DMS53 treated with DMSO at 0.1 percent for 48 hours (cell line): ENCODE measurements around the gene RGS6.

Experiments
- DNase-seq: peaks from one replicate; lab custom pipeline; 2025; ENCODE audit not compliant: unreplicated experiment; lab: John Stamatoyannopoulos, UW

The RGS6 gene

GRCh38 chr14:72154645-72155378 is 222.6 kb downstream of the RGS6 start:
- no peak for DNase-seq

DNA sequence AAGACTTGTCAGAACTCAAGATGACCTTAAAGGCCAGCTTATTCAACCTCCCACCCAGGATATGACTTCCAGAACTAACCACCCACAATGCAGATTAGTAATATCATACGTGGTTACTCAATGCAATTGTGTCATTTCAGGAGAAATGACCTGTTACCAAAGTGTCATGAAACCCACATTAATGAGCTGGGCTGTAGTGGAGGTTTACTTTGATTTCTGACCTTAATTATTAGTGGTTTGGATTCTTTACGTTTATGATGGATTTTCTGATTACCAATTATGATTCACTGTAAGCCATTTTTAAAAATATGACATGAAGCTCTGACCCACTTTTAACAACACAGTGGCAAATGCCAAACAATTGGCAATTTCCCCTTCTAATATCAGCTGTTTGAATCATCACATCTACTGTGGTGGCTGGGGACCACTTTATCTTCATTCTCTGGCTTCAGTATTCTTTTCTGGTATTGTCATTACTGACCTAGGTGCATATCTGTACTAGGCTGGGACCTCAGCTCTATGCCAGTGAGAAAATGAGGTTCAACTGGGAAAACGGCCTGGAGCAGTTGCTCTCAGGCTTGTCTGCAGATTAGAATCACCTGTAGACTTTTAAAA is 223.3 kb downstream of the RGS6 start:
- no peak for DNase-seq

DNA sequence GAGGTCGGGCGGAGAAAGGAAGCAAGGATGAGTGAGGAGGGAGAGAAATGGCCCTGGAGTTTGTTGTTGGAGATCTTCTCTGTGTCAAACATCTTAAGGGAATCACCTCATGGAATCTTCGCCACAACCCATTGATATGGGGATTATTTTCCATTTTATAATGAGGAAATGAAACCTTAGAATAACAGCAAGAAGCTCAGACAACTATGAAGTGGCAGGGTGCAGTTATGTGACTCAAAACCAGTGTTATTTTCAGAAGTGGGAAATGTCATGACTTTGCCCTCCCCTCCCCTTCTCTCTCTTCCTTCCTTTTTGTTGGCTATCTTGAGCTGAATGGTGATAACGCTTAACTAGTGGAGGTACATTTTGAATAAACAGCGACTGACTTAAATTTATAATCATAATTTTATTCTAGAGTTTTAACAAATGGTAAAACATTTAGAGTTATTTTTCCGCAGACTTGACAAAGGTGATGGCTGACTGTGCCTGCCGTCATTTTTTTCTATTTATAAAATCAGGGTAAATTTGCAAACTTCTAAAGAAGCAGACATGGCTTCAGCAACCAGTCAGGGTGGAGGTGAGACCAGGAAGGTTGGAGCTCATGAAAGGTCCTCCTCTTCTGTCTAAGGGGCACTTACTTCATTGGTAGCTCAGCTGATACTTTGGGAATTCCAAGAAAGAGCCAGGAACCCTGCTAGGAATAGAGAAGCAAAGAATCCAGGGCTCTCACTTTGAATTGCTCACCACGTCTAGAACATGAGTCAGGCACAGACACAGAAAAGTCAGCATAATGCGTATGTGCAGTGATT is 232.4 kb downstream of the RGS6 start:
- no peak for DNase-seq

GRCh38 chr14:72165229-72165698 is 233.0 kb downstream of the RGS6 start:
- no peak for DNase-seq

DNA sequence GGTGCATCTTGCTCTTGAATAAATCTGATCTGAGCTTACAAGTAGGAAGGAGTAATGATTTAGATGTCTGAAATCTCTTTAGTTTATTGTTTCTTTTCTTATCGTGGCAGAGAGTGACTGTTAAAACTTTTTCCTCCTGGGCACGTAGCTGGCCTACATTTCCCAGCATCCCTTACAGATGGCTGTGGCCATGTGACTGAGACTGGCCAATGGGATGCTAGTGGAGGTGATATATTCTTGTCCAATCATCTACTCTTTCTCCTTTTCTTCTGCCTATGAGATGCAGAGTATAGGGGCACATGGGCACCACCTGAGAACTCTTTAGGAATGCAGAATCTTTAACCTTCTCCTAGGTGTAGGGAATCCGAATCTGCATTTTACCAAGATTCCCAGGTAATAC is 237.3 kb downstream of the RGS6 start:
- no peak for DNase-seq

DNA sequence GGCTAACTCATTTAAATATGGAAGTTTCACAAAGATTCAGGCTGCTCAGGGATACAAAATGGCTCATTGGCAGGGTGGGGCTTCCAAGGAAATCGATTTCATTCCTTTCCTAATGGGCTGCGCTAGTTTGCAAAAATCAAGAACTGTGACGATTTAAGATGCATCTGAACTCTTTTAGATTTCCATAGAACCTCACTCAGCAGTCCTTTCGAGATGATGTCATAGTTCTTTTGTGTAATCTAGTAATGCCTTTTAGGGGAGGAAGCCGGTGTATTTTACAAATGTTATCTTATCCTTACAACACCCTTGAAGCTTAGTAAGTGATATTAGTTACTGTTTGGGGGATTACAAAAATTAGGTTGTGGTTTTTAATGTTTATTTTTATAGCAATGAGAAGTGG is 239.8 kb downstream of the RGS6 start:
- DNase-seq: no peak

DNA sequence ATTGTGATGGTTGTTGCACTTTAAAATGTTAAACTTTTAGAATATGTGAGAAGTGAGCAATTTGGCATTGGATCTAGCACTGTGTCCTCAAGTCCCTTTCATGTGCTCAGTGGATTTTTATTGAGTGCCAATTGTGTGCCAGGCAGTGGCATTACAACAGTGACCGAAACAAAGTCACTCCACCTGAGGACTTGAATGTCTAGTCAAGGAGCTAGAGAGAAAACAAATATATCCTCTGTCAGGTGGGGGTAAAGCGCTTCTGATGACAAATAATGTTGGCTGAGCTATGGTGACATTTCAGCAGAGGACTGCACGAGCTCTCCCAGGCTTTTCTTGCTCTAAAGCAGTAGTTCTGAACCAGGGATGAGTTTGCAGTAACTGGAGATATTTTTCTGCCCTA is 240.4 kb downstream of the RGS6 start:
- DNase-seq: no peak

DNA sequence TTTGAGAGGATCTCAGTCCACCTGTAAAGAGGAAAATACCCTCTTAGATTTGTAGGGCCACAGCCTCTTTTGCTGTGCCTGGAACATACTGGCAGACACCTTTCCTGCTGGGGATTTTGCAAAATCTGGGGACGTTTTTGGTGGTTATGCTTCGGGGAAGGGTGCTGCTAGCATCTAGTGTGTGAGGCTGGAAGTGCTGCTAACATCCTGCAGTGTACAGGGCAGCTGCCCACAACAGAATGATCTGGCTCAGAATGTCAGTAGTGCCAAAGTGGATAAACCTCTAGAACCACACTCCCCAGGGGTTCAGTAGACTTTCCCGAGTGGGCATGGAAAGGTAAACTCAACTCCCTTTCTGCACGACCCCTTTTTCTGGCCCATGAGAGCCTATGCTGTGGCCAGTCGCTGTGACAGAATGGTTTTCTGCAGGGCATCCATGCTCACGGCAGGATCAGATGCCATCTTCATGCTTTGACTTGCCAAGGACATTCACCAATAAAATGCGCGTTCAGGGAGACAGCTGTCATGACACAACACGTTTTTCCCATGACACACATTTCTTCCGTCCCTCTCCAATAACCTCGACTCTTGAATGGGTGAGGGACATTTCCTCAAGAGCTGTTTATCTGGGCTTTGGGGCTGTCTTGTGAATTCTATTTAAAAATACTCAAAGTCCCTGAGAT is 240.9 kb downstream of the RGS6 start:
- DNase-seq: no peak

- no peak for DNase-seq
These were observed 245.0 kb downstream of the RGS6 start for GRCh38 chr14:72177251-72177650.

- DNase-seq: no peak
These were observed 246.3 kb downstream of the RGS6 start for GRCh38 chr14:72178517-72178916.

GRCh38 chr14:72182708-72183432 is 250.6 kb downstream of the RGS6 start:
- DNase-seq: no peak

GRCh38 chr14:72183631-72184030 is 251.4 kb downstream of the RGS6 start:
- DNase-seq: no peak

- no peak for DNase-seq
These were observed 254.3 kb downstream of the RGS6 start for GRCh38 chr14:72186523-72186922.

GRCh38 chr14:72196237-72197015 is 264.2 kb downstream of the RGS6 start:
- no peak for DNase-seq

DNA sequence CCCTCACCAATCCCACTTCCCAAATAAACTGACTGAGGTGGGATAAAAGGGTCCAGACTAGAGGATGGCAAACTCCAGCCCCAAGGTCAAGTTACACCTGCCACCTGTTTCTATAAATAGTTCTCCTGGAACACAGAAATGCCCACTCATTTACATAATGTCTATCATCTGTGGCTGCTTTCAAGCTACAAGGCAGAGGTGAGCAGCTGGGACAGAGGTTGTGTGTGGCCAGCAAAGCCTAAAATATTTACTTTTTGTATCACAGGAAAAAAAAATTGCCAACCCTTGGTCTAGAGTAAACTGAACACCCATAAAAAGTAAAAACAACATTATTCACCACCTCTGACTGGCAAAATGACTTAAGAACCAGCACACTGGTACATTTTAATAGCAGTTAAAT is 269.4 kb downstream of the RGS6 start:
- no peak for DNase-seq

DNA sequence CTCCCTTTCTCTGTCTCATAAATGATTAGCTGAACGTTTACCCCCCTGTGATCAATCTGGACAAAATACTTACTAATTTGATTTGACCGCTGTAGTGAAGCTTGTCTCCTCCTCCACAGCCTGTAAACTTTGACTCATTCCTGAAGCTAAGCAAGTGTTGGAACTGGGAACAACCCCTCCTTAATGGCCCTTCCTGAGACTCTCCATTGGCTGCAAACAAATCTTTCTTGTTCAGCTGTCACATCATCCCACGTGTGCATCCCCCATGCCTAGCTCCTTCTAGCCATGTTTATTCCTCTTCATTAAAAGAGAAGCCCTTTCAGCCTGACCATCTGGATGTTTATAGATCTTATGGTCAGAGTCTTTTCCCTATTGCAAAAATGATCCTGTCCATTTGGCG is 281.2 kb downstream of the RGS6 start:
- DNase-seq: no peak

DNA sequence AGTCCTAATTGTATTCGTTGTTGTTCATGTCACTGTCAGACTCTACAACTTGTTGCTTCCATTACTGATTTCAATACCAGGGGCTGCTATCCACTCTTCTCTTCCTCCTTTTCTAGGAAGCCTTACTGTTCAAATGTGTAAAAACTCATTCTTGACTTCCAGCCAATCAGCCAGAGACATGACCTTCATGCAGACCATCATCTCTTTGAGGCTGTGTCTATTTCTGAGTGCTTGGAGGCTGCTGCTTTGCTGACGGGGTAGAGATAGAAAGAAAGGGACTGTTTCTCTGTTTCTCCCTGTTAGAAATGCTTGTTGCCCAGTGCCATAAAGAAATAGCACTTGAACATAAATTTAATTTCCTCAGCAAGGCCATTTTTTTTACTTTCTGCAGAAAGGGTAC is 282.9 kb downstream of the RGS6 start:
- DNase-seq: no peak

- no peak for DNase-seq
These were observed 284.9 kb downstream of the RGS6 start for GRCh38 chr14:72217135-72217534.

DNA sequence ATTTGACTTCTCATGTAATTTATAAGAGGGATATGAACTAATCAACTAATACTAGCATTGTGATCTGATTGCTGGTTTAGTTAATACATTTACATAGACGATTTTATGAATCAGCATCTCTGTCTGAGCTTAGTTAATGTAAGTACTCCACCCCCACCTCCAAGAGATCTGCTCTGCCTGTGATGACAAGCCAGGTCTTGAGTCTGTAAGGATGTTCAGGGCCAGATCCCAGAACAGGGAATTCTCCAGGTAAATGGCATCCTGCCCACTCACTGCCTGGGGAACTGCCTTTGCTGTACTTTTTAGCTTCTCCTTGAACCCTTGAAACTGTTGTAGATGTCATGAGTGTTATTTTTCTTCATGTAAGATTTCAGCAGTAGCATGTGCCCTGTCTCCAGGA is 289.8 kb downstream of the RGS6 start:
- DNase-seq: no peak

DNA sequence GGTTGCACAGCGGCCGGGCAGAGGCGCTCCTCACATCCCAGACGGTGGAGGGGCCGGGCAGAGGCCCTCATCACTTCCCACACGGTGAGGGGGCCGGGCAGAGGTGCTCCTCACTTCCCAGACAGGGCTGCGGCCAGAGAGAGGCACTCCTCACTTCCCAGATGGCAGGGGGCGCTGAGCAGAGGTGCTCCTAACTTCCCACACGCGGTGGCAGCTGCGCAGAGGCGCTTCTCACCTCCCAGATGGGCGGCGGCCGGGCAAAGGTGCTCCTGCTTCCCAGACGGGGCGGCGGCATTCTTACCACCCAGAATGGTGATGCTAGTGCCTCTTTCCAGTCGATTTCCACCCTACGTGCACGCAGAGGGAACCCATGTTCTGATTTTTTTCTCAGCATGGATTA is 304.4 kb downstream of the RGS6 start:
- DNase-seq: no peak
